Endothelial cell of umbilical vein (primary cell): ENCODE results near the gene ADAP1.

Source experiments
- CTCF ChIP-seq, 2 donors: IDR thresholded peaks; 1 replicate in 1 of 2; 2 replicates in 1 of 2; pipeline ENCODE4 v1.5.1; 2011; ENCODE audit warnings: low read length in 2 of 2, mild to moderate bottlenecking in 2 of 2, moderate library complexity in 2 of 2, control low read depth in 1 of 2, inconsistent platforms in 1 of 2, low read depth in 1 of 2; ENCODE audit not compliant: insufficient read depth in 1 of 2; ENCODE audit errors: extremely low read depth in 1 of 2
- EZH2 ChIP-seq: IDR thresholded peaks from 2 replicates; pipeline ENCODE4 v1.6.1; 2012; ENCODE audit warnings: borderline replicate concordance, low read depth, mild to moderate bottlenecking, moderate library complexity, low read length, inconsistent platforms; ENCODE audit not compliant: severe bottlenecking
- FOS ChIP-seq: IDR thresholded peaks from 2 replicates; pipeline ENCODE4 v1.6.1; 2011; ENCODE audit warnings: mild to moderate bottlenecking, low read length, moderate library complexity, borderline replicate concordance; ENCODE audit not compliant: insufficient read depth
- GATA2 ChIP-seq: IDR thresholded peaks from 2 replicates; pipeline ENCODE4 v1.7.0; 2011; ENCODE audit warnings: low read depth, mild to moderate bottlenecking, moderate library complexity, mixed read lengths, low read length; ENCODE audit not compliant: insufficient read length, insufficient read depth
- JUN ChIP-seq: IDR thresholded peaks from 2 replicates; pipeline ENCODE4 v1.6.1; 2011; ENCODE audit warnings: borderline replicate concordance, low read depth; ENCODE audit not compliant: insufficient read length, insufficient read depth
- MAX ChIP-seq: IDR thresholded peaks from 2 replicates; pipeline ENCODE4 v1.6.1; 2011; ENCODE audit not compliant: insufficient read depth, insufficient read length
- MYC ChIP-seq: IDR thresholded peaks from one replicate; pipeline ENCODE4 v1.6.1; 2011; ENCODE audit warnings: mild to moderate bottlenecking, low read depth, low read length
- POLR2A ChIP-seq: IDR thresholded peaks from 2 replicates; pipeline ENCODE4 v1.6.1; 2012; ENCODE audit warnings: low read depth, mild to moderate bottlenecking, control low read depth, low read length
- POLR2AphosphoS5 ChIP-seq: IDR thresholded peaks from 2 replicates; pipeline ENCODE4 v1.6.1; 2012; ENCODE audit warnings: low read depth, mild to moderate bottlenecking, control low read depth, low read length, moderate library complexity; ENCODE audit not compliant: insufficient read depth

DNA sequence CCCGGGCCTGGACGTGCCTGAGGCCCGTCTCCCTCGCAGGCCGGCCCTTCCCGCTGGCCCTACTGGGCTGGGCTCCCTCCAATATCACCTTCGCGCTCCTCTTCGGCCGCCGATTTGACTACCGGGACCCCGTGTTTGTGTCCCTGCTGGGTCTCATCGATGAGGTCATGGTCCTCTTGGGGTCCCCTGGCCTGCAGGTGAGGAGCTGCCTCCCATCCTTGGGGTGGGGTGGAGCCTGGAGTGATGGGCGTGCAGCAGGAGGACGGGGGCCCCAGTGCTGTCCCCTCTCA lies 30.6 kb upstream of the ADAP1 start:
- TF ChIP-seq MAX = no peak
- TF ChIP-seq CTCF (IDR thresholded peaks at IDR 0.05; ENCODE audit: extremely low read depth in 1 of 2, insufficient read depth in 1 of 2, low read depth in 1 of 2, low read length in 2 of 2) = no peak
- no peak for TF ChIP-seq JUN
- no peak for TF ChIP-seq POLR2A
- no peak for TF ChIP-seq EZH2
- no peak for TF ChIP-seq POLR2AphosphoS5
- TF ChIP-seq FOS = no peak
- no peak for TF ChIP-seq GATA2
- TF ChIP-seq MYC = no peak
